Thoracic aorta (tissue), 2 donors: ENCODE measurements around the gene MEI1. TPM values are rescaled to one million over a fixed set of nuclear protein-coding genes. Genes with fewer than 3 reads are reported as not detected.

Source experiments
- ATAC-seq: fragments of 150-250 bp; one replicate; pipeline ENCODE4 v1.8.0; 2017; ENCODE audit warnings: low read depth; ENCODE audit not compliant: insufficient number of reproducible peaks, low FRiP score
- DNase-seq: peaks from one replicate; pipeline ENCODE4 v3.0.0-alpha.2; 2020; ENCODE audit warnings: low spot score
- H3K27ac ChIP-seq, 2 donors: fragments of 200-600 bp; sonication (generic); 1 replicate in 1 of 2; 2 replicates in 1 of 2; pipeline ENCODE4 v1.5.1; 2016; ENCODE audit warnings: mild to moderate bottlenecking in 2 of 2, moderate library complexity in 2 of 2
- H3K27me3 ChIP-seq: fragments of 200-600 bp; sonication (generic); replicated peaks from 2 replicates; pipeline ENCODE4 v1.6.0; 2016; ENCODE audit warnings: mild to moderate bottlenecking; ENCODE audit not compliant: insufficient read depth
- H3K36me3 ChIP-seq: fragments of 200-600 bp; sonication (generic); one replicate; pipeline ENCODE4 v1.5.1; 2016
- H3K4me1 ChIP-seq, 2 donors: fragments of 200-600 bp; sonication (generic); 1 replicate in 1 of 2; 2 replicates in 1 of 2; pipeline versions ENCODE4 v1.5.1 to v1.6.0; 2016; ENCODE audit warnings: low read depth in 2 of 2, mild to moderate bottlenecking in 1 of 2; ENCODE audit not compliant: control insufficient read depth in 1 of 2
- H3K4me3 ChIP-seq: fragments of 200-600 bp; sonication (generic); 2 replicates; pipeline ENCODE4 v1.5.1; 2016; ENCODE audit warnings: mild to moderate bottlenecking
- H3K9me3 ChIP-seq: fragments of 200-600 bp; sonication (generic); 2 replicates; pipeline ENCODE4 v1.5.1; 2016
- total RNA-seq, 2 donors: library from RNA; depleted of rRNA; stranded (reverse); fragments of >200 nt; gene quantifications; one replicate each; pipeline versions ENCODE4 v1.1.0 to v1.2.3, GENCODE V29; 2016
- TF ChIP-seq, protein P1 (sequence below): fragments of 200-600 bp; sonication (generic); IDR thresholded peaks from one replicate; pipeline ENCODE4 v1.5.1; 2019; ENCODE audit warnings: antibody characterized with exemption

The MEI1 gene
- total RNA-seq, 2 donors from 2014 or later = 1.8 to 3.8 TPM

DNA sequence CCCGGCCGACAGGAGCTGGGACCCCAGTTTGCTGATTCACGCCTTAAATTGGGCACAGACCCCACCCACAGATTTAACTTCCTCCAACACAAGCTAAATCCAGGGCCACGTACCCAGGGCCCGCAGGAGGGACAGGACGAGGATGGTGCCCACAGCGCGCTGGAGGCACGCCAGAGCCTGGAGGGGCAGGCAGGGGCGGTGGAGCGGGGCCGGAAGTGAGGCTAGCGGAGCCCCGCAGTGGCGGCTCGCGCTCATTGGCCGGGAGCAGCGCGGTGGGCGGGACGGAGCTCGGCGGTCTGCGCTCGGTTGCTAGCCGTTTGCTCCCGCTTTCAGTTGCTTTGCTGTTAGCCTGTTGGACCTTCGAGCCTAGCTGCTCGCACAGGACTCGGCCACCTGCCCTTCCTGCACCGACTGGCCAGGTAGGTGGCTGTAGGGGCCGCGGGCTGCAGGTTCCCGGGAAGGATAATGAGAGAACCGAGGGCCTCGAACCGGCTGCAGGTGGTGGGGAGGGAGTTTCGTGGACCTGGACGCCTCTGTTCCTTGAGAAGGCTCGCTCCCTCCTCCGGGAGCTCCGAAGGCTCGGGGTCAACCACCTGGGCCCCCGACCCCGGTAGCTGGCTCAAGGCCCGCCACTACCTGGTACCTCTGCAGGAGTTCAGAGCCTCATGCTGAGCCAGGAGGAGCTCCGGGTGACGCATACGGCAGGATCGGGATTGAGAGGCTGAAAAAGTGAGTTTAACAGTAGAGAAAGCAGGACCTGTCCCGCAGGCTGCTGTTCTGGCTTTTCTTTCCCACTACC lies 101.2 kb downstream of the MEI1 start, which contains the start of gene CCDC134:
Gene CCDC134, plus strand, starts transcription at position 332 of the 799 bp plus-strand sequence. CDS start 8,212 bp downstream, outside the sequence.
- peaks cover 0 to 11% of the 10 kb centered on the region in 2 donors for H3K4me1 ChIP-seq
- peak within 1 kb of the TSS; percentile 81 for H3K4me3 ChIP-seq
- H3K27me3 ChIP-seq = no peaks in the 10 kb centered on the region
- peak within 1 kb of the TSS; percentile 64 to 72 for H3K27ac ChIP-seq
- peak; percentile 50 for DNase-seq
- TF ChIP-seq, protein P1, sequence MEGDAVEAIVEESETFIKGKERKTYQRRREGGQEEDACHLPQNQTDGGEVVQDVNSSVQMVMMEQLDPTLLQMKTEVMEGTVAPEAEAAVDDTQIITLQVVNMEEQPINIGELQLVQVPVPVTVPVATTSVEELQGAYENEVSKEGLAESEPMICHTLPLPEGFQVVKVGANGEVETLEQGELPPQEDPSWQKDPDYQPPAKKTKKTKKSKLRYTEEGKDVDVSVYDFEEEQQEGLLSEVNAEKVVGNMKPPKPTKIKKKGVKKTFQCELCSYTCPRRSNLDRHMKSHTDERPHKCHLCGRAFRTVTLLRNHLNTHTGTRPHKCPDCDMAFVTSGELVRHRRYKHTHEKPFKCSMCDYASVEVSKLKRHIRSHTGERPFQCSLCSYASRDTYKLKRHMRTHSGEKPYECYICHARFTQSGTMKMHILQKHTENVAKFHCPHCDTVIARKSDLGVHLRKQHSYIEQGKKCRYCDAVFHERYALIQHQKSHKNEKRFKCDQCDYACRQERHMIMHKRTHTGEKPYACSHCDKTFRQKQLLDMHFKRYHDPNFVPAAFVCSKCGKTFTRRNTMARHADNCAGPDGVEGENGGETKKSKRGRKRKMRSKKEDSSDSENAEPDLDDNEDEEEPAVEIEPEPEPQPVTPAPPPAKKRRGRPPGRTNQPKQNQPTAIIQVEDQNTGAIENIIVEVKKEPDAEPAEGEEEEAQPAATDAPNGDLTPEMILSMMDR = no peak
- no peaks in the 10 kb centered on the region for H3K9me3 ChIP-seq
- H3K36me3 ChIP-seq = no peaks in the 10 kb centered on the region
- peak; percentile 49 for ATAC-seq

DNA sequence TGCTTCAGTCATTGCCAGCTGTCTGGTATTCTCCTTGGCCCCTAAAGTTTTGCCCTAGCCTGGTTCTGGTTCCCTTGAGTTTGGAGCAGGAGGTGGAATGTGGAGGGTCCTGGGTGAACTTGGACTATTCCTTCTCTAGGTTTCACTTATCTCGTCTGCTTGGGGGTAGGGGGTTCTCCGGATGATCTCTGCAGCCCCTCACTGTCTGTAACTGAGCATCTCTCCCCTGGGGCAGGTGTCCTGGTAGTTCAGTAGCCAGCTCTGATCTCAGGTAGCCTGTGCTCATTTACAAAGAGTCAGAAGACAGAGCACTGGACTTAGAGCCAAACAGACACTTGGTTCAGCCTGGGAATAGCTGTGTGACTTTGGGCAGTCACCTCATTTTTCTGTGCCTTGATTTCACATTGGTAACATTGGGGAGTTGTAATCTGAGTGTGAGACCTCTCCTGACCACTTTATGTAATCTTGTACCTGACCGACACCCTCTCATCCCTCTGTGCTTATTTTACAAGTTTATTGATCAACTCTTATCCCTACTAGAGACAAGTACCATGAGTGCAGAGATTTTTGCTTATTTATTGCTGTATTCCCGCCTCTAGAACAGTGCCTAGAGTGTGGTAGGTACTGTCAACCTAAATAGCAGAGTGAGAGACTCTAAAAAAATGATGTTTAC lies 102.0 kb downstream of the MEI1 start:
- H3K9me3 ChIP-seq = no peaks in the 10 kb centered on the region
- H3K4me3 ChIP-seq = peak overlapping the region; percentile 81
- ATAC-seq (no peak), DNase-seq (no peak)
- TF ChIP-seq, protein P1 = no peak
- peaks cover 0 to 11% of the 10 kb centered on the region in 2 donors for H3K4me1 ChIP-seq
- no peaks in the 10 kb centered on the region for H3K27me3 ChIP-seq
- H3K36me3 ChIP-seq = no peaks in the 10 kb centered on the region
- no peak overlapping the region for H3K27ac ChIP-seq

DNA sequence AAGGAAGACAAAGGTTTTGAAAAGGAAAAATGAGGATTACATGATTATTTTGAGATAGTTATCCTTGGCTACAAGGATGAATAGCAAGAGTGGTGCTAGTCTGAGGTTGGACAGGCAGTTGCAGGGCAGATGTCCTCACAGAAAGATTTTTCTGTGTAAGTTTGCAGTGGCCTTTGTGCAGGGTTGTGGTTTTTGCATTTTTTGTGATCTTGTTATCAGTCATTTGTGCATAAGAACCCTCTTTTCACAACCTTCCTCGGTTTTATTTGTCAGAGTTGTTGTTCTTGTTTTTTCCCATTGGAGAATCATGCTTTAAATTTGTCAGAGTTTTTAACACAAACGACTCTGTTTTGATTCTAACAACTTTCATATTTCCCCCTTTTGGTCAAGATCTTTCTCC lies 102.6 kb downstream of the MEI1 start:
- DNase-seq (no peak), ATAC-seq (no peak)
- Histone ChIP-seq H3K9me3 (no peaks in the 10 kb centered on the region), H3K4me1 (peaks cover 0 to 11% of the 10 kb centered on the region in 2 donors), H3K36me3 (no peaks in the 10 kb centered on the region), H3K4me3 (no peak overlapping the region), H3K27ac (no peak overlapping the region), H3K27me3 (no peaks in the 10 kb centered on the region)
- TF ChIP-seq, protein P1 = no peak

DNA sequence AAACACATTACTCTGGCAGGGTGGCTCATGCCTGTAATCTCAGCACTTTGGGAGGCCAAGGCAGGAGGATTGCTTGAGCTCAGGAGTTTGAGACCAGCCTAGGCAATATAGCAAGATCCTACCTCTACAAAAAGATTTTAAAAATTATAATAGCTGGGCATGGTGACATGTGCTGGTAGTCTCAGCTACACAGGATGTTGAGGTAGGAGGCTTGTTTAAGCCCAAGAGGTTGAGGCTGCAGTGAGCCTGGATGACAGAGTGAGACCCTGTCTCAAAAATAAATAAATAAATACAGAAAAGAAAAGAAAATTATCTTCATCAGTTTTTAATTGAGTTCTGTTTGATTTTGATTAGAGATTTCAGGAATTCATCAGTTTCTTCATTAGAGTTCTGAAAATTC lies 106.3 kb downstream of the MEI1 start:
- ATAC-seq (no peak), DNase-seq (no peak)
- H3K4me1 ChIP-seq = peaks cover 0 to 11% of the 10 kb centered on the region in 2 donors
- H3K27ac ChIP-seq = no peak overlapping the region
- no peak overlapping the region for H3K4me3 ChIP-seq
- no peaks in the 10 kb centered on the region for H3K36me3 ChIP-seq
- no peaks in the 10 kb centered on the region for H3K27me3 ChIP-seq
- TF ChIP-seq, protein P1 = no peak
- no peaks in the 10 kb centered on the region for H3K9me3 ChIP-seq

DNA sequence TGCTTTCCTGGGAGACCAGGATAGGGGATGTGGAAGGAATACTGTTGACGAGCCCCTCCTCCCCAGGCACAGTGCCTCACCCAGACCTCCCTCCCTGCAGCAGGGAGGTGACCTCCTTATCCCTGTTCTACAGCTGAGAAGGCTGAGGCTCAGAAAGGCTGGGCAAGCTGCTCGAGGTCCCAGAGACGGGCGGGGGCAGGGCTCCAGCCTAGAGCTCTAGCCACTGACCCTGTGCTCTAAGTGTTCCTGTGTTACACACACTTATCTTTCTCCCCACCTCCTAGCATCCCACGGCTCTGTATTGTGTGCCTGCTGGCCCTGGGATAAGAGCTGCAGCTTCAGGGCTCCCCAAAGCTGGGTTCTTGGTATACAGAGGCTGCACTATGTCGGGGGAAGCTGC lies 109.1 kb downstream of the MEI1 start:
- no peak overlapping the region for H3K4me3 ChIP-seq
- DNase-seq = no peak
- no peaks in the 10 kb centered on the region for H3K27me3 ChIP-seq
- H3K36me3 ChIP-seq = no peaks in the 10 kb centered on the region
- no peaks in the 10 kb centered on the region for H3K9me3 ChIP-seq
- TF ChIP-seq, protein P1 = no peak
- no peak for ATAC-seq
- H3K4me1 ChIP-seq = no peaks in the 10 kb centered on the region
- no peak overlapping the region for H3K27ac ChIP-seq
